GM19035 (cell line): Measurements from ENCODE around the gene TDRD7.
"Not testable (repeated sequence)": the region's sequence is repeated elsewhere in the genome, so short reads cannot be mapped to it uniquely, and the experiment has no call there.

ENCODE experiments used
- ATAC-seq: cut with Tn5 transposase; IDR thresholded peaks from one replicate; pipeline ENCODE4 v1.9.1; 2021; ENCODE audit not compliant: unreplicated experiment

The TDRD7 gene

DNA sequence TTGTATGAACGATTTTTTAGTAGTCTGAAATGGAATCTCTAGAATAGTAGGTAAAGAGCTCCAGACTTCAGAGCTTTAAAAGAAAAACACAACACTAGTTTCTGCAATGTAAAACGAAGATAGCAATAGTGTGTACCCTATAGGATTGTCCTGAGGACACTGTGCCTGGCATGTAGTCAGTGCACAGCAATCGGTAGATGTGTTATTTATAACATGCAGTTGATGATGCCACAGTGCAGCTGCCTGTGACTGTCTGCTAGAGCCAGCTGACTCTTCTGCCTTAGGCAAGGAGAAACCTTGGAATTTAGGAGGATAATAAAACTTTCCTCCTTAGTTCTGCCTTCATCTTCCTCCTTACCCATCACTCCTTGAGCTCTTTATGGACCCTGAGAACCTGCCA, 61.8 kb downstream of the TDRD7 start:
- ATAC-seq: no peak

DNA sequence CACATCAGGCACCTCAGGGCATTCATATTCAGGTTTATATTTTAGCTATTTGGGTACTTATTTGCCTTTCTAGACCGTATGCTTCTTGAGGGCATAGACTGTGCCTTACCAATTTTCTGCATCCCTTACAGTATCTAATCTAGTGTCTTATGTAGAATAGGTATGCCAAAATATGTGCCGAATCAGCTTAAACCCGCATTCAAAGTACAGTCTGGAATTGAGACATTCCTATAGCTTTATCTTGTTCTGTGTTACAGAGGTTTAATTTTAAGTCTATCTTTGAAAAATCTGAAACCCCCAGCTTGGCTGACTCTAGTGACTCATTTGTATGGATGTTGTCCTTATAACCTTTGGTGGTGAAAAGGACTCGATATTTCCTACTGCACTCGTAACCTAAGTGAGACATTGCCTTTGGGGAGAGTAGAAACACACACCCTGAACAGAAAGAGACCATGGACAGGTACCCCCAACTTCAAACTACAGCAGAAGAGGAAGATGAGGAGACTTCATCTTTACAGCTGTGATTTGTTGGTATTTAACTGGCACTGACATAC, 62.6 kb downstream of the TDRD7 start:
- ATAC-seq: no peak

DNA sequence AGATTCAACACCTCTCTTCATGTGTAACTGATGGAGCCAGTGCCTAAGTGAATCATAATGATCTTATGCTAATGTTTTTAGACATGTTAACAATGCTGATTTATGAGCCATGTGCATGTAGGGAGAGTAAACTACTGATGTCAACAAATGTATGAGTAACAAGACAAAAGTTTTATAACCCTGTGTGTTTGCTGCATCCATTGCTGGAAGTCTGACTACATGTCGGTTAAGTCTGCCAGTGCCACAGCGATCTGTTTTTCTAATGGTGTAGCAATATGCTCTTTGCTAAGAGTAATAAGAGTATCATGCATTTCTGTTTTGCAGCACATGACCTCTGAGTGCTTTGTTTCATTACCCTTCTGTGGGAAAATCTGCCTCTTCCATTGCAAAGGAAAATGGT, 63.2 kb downstream of the TDRD7 start:
- ATAC-seq: no peak

DNA sequence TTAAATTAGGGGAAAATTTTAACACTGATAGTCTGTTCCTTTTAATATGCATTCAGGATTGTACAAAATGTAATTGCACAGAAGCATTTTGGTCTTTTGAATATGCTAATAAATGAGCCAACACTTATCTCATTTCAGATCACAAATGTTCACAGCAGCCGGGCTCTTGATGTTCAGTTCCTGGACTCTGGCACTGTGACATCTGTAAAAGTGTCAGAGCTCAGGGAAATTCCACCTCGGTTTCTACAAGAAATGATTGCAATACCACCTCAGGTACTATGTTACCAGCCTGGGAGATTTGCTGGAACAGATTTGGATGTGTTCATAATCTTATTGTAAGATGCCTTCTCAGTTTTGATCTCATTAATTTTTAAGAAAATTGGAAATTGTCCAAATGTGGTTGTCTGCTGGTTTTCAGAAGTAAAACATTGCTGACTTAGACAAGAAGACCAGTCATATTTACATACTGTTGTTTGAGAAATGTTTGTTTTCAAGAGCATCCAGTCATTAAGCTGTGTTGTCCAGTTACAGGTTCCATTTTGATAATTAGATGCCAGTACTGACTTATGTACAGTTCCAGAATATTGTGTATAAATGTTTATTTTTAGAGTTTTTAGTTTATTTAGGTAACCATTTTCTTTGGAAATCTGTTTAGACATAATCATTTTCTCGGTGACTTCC, 66.5 kb downstream of the TDRD7 start:
- no peak for ATAC-seq

DNA sequence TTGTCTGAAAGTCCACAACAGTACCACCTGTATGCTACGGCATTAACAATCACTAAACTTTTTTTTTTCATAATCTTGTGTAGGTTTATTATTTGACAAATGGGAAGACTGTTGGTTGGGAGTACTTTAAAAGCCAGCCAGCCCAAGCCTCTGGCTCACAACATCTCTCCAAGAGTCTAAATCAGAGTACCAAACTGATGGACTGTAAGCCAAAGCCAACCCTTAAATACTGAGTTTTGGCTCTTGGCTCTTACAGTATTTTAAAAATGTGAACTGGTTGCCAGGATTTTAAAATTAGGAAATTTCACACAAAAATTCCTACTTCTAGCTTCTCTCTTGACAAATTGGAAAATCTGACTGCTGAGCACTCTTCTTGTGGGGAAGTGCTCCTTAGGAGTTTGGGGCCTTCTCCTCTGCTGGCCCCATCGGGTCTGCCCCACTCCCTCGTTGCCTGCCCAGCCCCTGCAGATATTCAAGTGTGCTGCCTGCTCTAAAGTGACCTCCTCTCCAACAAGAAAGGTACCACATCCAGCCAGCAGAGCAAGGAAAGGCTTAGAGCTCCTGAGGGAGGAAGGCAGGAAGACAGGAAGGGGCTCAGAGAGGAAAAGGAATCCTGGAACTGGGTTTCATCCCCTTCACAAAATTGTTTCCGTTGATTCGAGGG, 67.7 kb downstream of the TDRD7 start:
- no peak for ATAC-seq

DNA sequence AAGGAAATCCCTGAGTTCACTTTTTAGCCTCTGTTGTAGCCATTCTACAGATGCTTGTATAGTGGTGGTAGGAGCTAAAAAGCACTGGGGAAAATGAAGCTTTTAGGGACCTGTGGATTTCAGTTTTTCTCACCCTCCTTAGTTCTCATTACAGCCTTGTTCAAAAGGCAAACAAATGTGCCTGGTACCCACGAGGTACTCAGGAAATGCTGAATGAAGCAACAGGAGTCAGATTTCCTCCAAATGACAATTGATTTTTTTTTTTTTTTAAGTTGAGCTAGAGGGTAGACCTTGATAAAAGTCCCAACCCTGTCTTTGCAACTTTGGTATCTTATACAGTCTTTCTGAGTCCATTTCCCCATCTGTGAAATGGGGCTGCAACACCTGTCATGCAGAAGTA, 68.3 kb downstream of the TDRD7 start:
- ATAC-seq: no peak

DNA sequence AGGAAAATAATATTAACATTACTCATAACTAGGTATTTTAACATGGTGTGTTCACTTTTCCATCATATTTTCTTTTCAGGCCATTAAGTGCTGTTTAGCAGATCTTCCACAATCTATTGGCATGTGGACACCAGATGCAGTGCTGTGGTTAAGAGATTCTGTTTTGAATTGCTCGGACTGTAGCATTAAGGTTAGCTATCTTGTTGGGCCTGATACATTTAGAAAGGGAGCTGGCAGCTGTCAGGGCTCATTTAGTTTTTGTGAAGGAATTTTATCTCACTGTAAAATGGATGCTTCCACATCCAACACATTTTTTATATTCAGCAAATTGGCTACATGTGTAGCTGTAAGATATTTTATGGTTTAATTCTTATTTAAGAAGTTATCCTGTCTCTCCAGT, 68.9 kb downstream of the TDRD7 start:
- no peak for ATAC-seq

DNA sequence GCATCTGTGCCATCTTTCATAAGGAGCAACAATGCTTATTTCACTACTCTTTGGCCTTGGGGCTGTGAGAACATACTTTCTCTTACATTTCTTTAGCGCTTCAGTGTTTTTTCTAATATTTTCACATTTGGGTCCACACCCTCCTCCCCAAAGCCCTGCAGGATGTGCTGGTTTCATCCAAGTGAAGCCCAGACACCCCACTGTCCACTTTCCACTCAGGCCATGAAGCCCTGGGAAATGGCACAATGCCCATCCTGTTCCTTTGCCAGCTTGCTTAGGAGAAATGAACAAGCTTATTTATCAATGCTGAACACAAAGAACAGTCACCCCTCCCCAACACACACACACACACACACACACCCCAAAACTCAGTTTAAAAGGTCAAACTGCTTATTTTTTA, 72.2 kb downstream of the TDRD7 start:
- no peak for ATAC-seq

DNA sequence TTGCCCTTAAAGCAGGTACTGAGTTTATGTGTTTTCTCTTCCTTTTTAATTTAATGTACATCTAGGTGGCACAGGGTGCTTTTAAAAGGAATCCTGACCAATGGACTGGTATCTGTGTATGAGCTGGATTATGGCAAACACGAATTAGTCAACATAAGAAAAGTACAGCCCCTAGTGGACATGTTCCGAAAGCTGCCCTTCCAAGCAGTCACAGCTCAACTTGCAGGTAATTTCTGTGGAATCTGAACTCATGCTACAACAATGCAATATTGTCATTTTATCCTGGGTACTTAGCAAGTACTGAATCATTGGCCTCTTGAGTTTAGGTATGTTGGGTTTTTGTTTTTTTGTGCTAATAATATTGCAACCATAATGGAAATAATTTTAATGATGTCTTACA, 75.2 kb downstream of the TDRD7 start:
- no peak for ATAC-seq

DNA sequence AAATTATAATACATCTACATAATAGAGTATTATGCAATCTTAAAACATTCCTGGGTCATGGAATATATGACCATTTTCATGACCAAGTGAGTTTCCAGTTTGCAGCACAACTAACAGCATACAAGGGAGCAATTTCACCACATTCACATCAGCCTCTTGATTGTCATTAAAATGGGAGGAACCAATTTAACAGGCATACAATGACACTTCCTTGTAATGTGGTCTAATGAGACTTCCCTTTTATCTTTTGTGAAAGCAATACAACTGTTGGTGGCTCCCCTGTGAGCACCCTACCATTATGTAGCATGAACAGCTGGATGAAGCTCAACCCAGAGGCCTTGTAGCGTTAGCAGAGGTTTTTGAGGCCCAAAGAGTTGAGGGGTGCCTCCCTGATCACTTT, 76.0 kb downstream of the TDRD7 start:
- no peak for ATAC-seq

DNA sequence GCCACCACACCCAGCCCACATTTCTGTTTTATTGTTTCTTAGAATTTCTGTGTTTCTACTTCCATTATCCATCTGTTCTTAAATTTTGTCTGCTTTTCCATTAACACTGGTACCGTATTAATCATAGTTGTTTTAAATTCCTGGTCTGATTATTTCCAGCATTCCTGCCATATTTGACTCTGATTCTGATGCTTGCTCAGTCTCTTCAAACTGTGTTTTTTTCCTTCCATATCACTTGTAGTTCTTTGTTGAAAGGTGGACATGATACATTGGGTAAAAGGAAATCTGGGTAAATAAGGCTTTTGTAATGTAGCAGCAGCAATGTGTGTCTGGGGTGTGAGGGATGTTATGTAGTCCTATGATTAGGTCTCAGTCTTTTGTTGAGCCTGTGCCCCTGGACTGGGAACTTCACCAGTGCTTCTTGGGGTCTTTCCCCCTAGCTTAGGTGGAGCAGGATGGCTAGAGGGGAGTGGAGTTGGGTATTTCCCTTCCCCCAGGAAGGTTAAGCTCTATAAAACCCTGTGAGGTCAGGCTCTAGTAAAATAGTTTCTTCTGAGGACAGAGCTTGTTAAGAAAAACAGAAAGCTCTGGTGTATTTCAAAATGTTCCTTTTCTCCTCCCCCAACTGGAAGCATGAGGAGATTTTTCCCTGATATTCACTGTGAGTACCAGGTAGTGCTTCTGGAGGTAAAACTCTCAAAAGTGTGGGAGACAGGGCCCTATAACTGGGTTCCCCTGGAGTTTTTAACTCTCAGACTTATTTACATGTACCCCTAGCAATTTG, 79.5 kb downstream of the TDRD7 start:
- ATAC-seq: no peak

DNA sequence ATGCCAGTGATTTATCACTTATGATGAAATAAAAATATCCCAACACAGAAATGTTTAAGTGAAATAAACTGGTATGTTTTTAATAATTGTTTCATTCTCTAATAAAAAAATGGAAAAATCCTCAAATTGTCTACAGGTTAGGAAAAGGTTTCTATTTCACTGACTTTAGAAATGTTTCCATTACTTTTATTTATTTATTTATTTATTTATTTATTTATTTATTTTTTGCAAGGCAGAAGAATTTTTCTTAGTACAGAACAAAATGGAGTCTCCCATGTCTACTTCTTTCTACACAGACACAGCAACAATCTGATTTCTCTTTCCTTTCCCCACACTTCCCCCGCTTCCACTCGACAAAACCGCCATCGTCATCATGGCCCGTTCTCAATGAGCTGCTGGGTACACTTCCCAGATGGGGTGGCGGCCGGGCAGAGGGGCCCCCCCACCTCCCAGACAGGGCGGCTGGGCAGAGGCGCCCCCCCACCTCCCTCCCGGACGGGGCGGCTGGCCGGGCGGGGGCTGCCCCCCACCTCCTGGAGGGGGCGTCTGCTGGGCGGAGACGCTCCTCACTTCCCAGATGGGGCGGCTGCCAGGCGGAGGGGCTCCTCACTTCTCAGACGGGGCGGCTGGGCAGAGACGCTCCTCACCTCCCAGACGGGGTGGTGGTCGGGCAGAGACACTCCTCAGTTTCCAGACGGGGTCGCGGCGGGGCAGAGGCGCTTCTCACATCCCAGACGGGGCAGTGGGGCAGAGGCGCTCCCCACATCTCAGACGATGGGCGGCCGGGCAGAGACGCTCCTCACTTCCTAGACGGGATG, 85.9 kb downstream of the TDRD7 start:
- ATAC-seq: not testable (repeated sequence)

DNA sequence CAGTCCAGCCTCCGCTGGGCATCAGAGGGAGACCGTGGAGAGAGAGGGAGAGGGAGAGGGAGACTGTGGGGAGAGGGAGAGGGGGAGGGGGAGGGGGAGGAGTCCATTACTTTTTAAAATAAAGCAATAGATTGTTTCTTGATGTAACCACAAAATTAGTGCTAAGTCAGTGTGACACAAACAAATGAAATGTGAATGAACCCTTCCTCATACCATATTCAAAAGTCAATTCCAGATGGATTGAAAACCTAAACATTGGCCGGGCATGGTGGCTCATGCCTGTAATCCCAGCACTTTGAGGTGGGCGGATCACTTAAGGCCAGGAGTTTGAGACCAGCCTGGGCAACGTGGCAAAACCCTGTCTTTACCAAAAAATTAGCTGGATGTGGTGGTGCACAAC, 87.0 kb downstream of the TDRD7 start:
- not testable (repeated sequence) for ATAC-seq

DNA sequence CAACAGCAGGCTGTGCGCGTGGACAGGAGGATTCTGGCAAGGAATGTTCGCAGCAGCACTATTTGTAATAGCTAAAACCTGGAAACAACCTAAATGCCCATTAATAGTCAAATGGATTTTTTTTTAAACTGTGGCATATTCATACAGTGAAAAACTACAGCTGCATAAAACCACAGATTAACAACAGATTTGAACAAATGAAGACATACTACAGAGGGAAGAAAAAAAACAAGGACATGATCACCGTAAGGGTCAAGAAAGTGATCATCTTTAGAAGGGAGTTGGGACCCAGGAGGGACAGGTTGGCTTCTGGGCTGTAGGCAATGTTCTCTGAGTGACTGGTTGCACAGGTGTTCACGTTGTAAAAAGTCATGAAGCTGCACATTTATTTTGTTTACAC, 88.4 kb downstream of the TDRD7 start:
- no peak for ATAC-seq

DNA sequence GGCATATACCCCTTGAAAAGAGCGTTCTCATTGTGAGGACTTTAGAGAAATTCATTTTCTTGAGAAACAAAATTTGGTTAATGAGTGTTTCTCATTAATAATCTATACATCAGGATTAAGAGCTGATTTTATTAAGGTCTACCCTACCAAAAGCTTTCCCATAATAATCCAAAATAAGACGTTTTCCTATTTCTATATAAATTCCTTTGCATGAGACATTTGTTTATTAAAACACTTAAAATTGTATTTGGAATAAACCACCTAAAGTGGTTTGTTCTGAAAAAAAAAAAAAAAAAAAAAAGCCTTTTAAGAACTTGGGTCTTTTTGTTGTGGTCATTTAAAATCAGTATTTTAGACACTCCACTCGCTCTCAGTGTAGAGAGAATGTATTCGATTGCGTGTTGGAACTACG, 88.9 kb downstream of the TDRD7 start:
- no peak for ATAC-seq

DNA sequence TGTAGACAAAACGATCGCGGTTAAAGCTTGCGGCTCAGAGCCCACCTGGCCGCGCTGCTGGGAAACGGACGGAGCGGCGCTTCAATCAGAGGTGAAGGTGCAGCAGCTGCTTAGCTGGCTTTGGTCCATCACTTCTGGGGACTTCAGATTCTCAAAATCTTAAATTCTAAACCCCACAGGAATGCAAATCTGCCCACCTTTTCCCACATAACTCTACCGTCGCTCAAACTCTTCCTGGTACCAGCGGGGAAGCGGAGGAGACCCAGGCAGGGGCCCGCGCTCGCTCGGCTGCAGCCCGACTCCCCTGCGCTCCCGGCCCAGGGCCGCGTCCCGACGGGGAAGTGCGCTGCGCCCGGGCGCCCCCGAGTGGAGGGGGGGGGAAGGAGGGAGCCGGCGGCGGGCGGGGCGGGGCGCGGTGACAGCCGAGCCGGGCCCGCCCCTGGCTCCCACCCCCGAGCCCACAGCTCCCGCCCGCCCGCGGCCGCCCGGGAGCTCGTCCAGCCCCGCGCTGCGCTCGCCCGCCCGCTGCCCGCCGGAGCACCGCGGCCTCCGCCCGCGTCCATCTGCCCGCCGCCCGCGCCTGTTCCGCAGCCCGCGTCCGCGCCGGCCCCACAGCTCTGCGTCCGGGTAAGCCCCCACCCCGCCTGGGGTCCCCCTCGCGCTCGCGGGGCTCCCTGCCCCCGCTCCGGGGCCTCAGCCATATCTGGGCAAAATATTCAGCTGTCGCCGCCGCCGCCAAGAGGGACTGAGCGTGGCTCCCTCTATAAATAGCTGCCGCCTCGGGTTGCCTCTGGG, 89.5 kb downstream of the TDRD7 start, which contains the start of gene TMOD1:
Gene TMOD1, plus strand, starts transcription at position 490 of the 795 bp plus-strand sequence. CDS start 22,523 bp downstream, outside the sequence.
- ATAC-seq: peak; percentile 75

DNA sequence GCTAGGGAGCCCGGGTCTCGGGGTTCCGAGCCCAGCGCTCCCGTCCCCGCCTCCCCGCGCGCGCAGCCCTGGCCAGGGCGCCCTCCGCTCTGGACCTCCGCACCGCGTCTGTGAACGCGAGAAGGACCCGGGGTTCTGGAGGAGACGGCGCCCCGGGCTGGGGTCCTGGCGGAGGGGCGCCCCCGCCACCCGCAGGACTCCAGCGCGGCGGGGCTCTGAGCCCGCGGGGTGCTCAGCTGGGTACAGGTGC, 90.0 kb downstream of the TDRD7 start:
- ATAC-seq: peak; percentile 32

DNA sequence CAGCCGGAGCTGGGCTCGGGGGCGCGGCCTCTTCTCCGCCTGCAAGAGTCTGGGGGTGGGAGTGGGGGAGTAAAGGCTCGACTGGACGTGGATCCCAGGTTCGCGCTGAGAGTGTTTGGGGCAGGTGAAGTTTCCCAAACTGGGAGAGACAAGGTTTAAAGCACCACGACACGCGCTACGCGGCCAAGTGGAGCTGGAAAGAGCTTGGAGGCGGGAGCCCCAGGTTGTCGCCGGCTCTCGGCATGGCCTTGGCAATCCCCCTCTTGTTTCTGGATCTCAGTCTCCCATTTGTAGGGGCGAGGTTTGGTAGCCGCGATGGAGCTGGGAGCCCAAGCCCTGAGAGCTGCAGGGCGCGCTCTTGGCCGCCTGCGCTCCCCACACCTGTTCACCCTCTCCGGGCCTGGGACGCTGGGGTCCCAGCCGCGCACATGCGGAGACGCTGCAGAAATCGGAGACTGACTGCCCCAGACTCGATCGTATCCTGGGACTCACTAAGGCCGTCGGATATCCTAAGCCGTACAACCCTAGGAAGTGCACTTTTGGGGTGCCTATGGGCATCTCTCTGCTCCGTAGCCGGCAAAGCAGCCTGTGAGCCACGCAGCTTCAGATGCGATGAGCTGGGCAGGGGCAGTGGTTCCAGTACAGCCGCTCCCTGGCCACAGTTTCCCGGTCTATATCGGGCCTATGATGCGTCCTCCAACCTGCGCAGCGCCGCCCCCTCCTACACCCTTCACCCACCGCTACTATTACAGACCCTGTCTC, 90.5 kb downstream of the TDRD7 start:
- ATAC-seq: peak; percentile 29

DNA sequence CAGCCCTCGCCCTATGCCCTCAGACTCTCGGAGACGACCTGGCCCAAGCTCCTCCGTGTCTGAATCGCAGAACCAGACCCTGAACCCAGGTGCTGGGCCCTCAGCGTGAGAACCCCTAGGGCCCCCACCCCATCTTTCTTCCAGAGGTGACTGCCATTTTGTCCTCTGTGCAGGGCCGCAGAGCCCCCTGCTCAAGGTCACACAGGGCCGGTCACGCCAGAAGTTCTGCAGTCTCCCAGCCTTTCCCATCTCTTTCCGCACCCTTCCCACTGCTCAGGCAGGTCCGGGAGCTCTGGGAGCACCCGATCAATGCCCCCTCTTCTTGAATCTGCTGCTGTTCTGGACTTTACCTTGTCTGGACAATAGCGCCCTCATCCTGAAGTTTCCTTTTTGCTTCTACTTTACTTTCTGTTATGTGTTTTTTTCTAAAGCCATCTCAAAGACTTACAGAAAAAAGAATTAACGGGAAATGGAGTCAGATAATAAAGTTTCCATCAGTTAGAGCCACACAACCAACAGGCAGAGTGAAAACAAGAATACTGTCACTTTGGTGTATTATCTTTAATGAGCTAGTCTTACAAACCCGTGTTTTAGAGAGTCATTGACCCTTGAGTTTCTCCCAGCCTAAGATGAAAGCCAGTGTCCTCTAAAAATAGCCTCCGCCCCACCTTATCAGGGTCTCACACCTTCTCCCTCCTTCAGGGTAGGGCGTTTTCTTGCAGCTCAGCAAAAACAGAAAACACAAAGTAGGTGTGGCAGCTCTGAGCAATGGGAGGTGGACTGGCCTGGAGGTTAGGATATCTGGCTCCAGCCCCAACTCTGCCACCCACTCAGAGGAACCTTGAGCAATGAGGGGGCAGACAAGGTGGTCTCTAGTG, 91.3 kb downstream of the TDRD7 start:
- no peak for ATAC-seq
